Suprapubic skin (tissue), 3 donors: ENCODE data around the gene CCDC167.

ENCODE experiments used
- POLR2A ChIP-seq, 2 donors: fragments of 450-650 bp; IDR thresholded peaks; one replicate each; pipeline ENCODE4 v1.6.1; 2017; ENCODE audit warnings: antibody characterized with exemption in 2 of 2, mild to moderate bottlenecking in 2 of 2, moderate library complexity in 2 of 2
- TF ChIP-seq, protein P1 (sequence below), 2 donors: fragments of 200-600 bp in 1 of 2; fragments of 450-650 bp in 1 of 2; sonication (generic) in 1 of 2; IDR thresholded peaks; one replicate each; pipeline ENCODE4 v1.5.1; 2016 to 2019; ENCODE audit warnings: antibody characterized with exemption in 2 of 2, mild to moderate bottlenecking in 1 of 2, moderate library complexity in 1 of 2

DNA sequence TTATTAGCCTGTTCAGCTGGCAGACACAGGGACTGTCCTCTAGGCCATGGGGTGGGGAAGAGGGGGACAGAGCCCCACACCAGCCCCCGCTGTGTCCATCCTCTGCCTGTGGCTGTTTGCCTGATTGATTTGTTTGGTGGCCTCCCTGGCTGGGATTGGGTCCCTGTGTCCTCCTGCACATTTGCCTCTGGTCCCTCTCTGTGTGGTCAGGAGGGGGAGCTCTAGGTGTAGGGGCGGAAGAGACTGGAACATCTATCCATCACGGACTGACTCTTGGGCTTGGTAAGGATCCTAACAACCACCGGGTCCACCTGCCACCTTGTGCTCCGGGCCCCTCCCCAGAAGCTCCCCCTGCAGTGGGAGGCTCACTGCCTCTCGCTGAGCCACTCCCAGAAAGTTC, 38.4 kb upstream of the CCDC167 start:
- no peak for TF ChIP-seq POLR2A (IDR thresholded peaks at IDR 0.05)
- TF ChIP-seq, protein P1, sequence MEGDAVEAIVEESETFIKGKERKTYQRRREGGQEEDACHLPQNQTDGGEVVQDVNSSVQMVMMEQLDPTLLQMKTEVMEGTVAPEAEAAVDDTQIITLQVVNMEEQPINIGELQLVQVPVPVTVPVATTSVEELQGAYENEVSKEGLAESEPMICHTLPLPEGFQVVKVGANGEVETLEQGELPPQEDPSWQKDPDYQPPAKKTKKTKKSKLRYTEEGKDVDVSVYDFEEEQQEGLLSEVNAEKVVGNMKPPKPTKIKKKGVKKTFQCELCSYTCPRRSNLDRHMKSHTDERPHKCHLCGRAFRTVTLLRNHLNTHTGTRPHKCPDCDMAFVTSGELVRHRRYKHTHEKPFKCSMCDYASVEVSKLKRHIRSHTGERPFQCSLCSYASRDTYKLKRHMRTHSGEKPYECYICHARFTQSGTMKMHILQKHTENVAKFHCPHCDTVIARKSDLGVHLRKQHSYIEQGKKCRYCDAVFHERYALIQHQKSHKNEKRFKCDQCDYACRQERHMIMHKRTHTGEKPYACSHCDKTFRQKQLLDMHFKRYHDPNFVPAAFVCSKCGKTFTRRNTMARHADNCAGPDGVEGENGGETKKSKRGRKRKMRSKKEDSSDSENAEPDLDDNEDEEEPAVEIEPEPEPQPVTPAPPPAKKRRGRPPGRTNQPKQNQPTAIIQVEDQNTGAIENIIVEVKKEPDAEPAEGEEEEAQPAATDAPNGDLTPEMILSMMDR (IDR thresholded peaks at IDR 0.05), result no peak
